CD14-positive monocyte (primary cell): ENCODE results near the gene COX6A1. TPM values are rescaled to one million over a fixed set of nuclear protein-coding genes. Genes with fewer than 3 reads are reported as not detected.

Source experiments
- DNase-seq, 3 donors: peaks; one replicate each; pipeline ENCODE4 v3.0.0-alpha.2; 2011 to 2022
- H2AFZ ChIP-seq: 2 replicates; pipeline ENCODE4 v1.6.0; 2012; ENCODE audit warnings: mild to moderate bottlenecking, low read depth, low read length, inconsistent platforms; ENCODE audit not compliant: insufficient read depth, poor library complexity, severe bottlenecking
- H3K27ac ChIP-seq, 2 donors: 1 replicate in 1 of 2; 2 replicates in 1 of 2; pipeline ENCODE4 v1.5.1; 2012 to 2013; ENCODE audit warnings: low read length in 2 of 2, control low read depth in 1 of 2, inconsistent platforms in 1 of 2, low read depth in 1 of 2, mild to moderate bottlenecking in 1 of 2
- H3K27me3 ChIP-seq, 2 donors: one replicate each; pipeline versions ENCODE4 v1.6.0 to v1.6.1; 2011 to 2013; ENCODE audit warnings: low read length in 2 of 2; ENCODE audit not compliant: control insufficient read depth in 2 of 2, insufficient read depth in 2 of 2
- H3K36me3 ChIP-seq, 2 donors: replicated peaks in 1 of 2; 1 replicate in 1 of 2; 2 replicates in 1 of 2; pipeline versions ENCODE4 v1.5.1 to v1.6.1; 2012 to 2013; ENCODE audit warnings: low read length in 2 of 2, control low read depth in 1 of 2, inconsistent platforms in 1 of 2, mild to moderate bottlenecking in 1 of 2; ENCODE audit not compliant: insufficient read depth in 2 of 2, control insufficient read depth in 1 of 2
- H3K4me1 ChIP-seq, 2 donors: 1 replicate in 1 of 2; 2 replicates in 1 of 2; pipeline versions ENCODE4 v1.5.1 to v1.6.1; 2012 to 2013; ENCODE audit warnings: low read length in 2 of 2, control low read depth in 1 of 2, inconsistent platforms in 1 of 2, mild to moderate bottlenecking in 1 of 2, moderate library complexity in 1 of 2; ENCODE audit not compliant: insufficient read depth in 2 of 2, control insufficient read depth in 1 of 2
- H3K4me2 ChIP-seq: replicated peaks from 2 replicates; pipeline ENCODE3; 2012; ENCODE audit warnings: low read length, moderate library complexity, mild to moderate bottlenecking; ENCODE audit not compliant: poor library complexity, severe bottlenecking; ENCODE audit errors: extremely low read depth
- H3K4me3 ChIP-seq, 3 experiments: fragments of 200-600 bp in 1 of 3; sonication (generic) in 1 of 3; replicated peaks in 1 of 3; 1 replicate in 2 of 3; 2 replicates in 1 of 3; pipeline ENCODE4 v1.5.1; 2011 to 2013; ENCODE audit warnings: low read length in 3 of 3, mild to moderate bottlenecking in 3 of 3, control low read depth in 2 of 3, low read depth in 2 of 3, inconsistent platforms in 1 of 3, moderate library complexity in 1 of 3
- H3K79me2 ChIP-seq: 2 replicates; pipeline ENCODE4 v1.6.0; 2012; ENCODE audit warnings: mild to moderate bottlenecking, control low read depth, inconsistent platforms, low read length, moderate library complexity; ENCODE audit not compliant: insufficient read depth
- H3K9ac ChIP-seq: 2 replicates; pipeline ENCODE4 v1.6.0; 2017; ENCODE audit warnings: low read length, mild to moderate bottlenecking; ENCODE audit not compliant: insufficient read depth, poor library complexity, severe bottlenecking
- H3K9me3 ChIP-seq, 2 donors: replicated peaks in 1 of 2; 1 replicate in 1 of 2; 2 replicates in 1 of 2; pipeline versions ENCODE4 v1.5.1 to v1.6.1; 2012 to 2013; ENCODE audit warnings: low read length in 2 of 2, control low read depth in 1 of 2; ENCODE audit not compliant: control insufficient read depth in 1 of 2, insufficient read depth in 1 of 2
- H4K20me1 ChIP-seq: 2 replicates; pipeline ENCODE4 v1.6.0; 2012; ENCODE audit warnings: mild to moderate bottlenecking, low read length, control low read depth, moderate library complexity; ENCODE audit not compliant: insufficient read depth
- H3K27ac Mint-ChIP-seq, 7 donors: one replicate each; pipeline ENCODE4 v1.8.0; 2020; ENCODE audit warnings: mild to moderate bottlenecking in 7 of 7, mixed read lengths in 7 of 7, moderate library complexity in 6 of 7, inconsistent platforms in 2 of 7
- H3K27me3 Mint-ChIP-seq, 3 donors: one replicate each; pipeline ENCODE4 v1.8.0; 2021 to 2022; ENCODE audit warnings: low read depth in 3 of 3, mild to moderate bottlenecking in 3 of 3, mixed read lengths in 3 of 3, moderate library complexity in 3 of 3, inconsistent platforms in 1 of 3
- H3K36me3 Mint-ChIP-seq, 2 donors: one replicate each; pipeline ENCODE4 v1.8.0; 2020; ENCODE audit warnings: mixed read lengths in 2 of 2, inconsistent platforms in 1 of 2, mild to moderate bottlenecking in 1 of 2
- H3K4me1 Mint-ChIP-seq: one replicate; pipeline ENCODE4 v1.8.0; 2020; ENCODE audit warnings: mild to moderate bottlenecking, mixed read lengths
- H3K4me3 Mint-ChIP-seq, 2 donors: one replicate each; pipeline ENCODE4 v1.8.0; 2020; ENCODE audit warnings: mild to moderate bottlenecking in 2 of 2, mixed read lengths in 2 of 2, moderate library complexity in 1 of 2
- H3K9me3 Mint-ChIP-seq, 7 donors: one replicate each; pipeline ENCODE4 v1.8.0; 2020 to 2022; ENCODE audit warnings: mixed read lengths in 7 of 7, mild to moderate bottlenecking in 6 of 7, moderate library complexity in 6 of 7, inconsistent platforms in 2 of 7
- CTCF ChIP-seq: fragments of 200-600 bp; IDR thresholded peaks from one replicate; pipeline ENCODE4 v1.8.0; 2022; ENCODE audit warnings: antibody characterized with exemption, mild to moderate bottlenecking
- WGBS: methylation state at CpG from one replicate; pipeline ENCODE4 v1.1.5; 2013; ENCODE audit warnings: missing lambda C conversion rate; ENCODE audit not compliant: insufficient coverage; 5-methylcytosine and 5-hydroxymethylcytosine counted together
- intact Hi-C, 2 donors: fragments of 100-400 bp; cut with micrococcal nuclease; formaldehyde crosslinking; loops; one replicate each; pipeline versions ENCODE4 v1.15.0 to v1.15.1; 2023
- polyA plus RNA-seq, 3 donors: library from polyadenylated mRNA; depleted of rRNA in 1 of 3; unstranded in 2 of 3; stranded (reverse) in 1 of 3; fragments of 300-500 nt in 2 of 3; fragments of >200 nt in 1 of 3; fragmentation: Illumina TruSeq in 2 of 3; gene quantifications; 1 replicate in 2 of 3; 2 replicates in 1 of 3; pipeline ENCODE4 v1.2.3, GENCODE V29; 2012 to 2021

The COX6A1 gene
- polyA plus RNA-seq, 3 donors: 345 to 924 (median 901) TPM

- H3K4me1 ChIP-seq: peaks cover 9 to 14% of the 10 kb centered on the region in 2 donors
- peak; percentile 57 to 85 (median 68) for DNase-seq
- Mint-ChIP-seq H3K4me1 (peaks cover 12% of the 10 kb centered on the region), H3K27ac (peak overlapping the region in 2 of 7 donors; percentile 10 to 32), H3K36me3 (no peaks in the 10 kb centered on the region), H3K9me3 (peaks cover 0 to 2% (median 0%) of the 10 kb centered on the region in 7 donors), H3K27me3 (peaks cover 0 to 1% (median 0%) of the 10 kb centered on the region in 3 donors), H3K4me3 (no peak overlapping the region)
- no peaks in the 10 kb centered on the region for H4K20me1 ChIP-seq
- H3K27ac ChIP-seq: no peak overlapping the region
- H3K36me3 ChIP-seq: no peaks in the 10 kb centered on the region
- H2AFZ ChIP-seq: no peak overlapping the region
- WGBS: no CpG with 5 or more reads among the region's 2 CpGs
- intact Hi-C loops: no loop called here
- no peak overlapping the region for H3K4me3 ChIP-seq
- H3K9me3 ChIP-seq: no peaks in the 10 kb centered on the region
- no peak overlapping the region for H3K4me2 ChIP-seq
- no peak overlapping the region for H3K9ac ChIP-seq
- no peaks in the 10 kb centered on the region for H3K27me3 ChIP-seq
- no peak for TF ChIP-seq CTCF
- peaks cover 10% of the 10 kb centered on the region for H3K79me2 ChIP-seq
Observed at GRCh38 chr12:120474616-120474960, 36.7 kb downstream of the COX6A1 start.

- no peak for TF ChIP-seq CTCF
- no peaks in the 10 kb centered on the region for H3K79me2 ChIP-seq
- DNase-seq: no peak
- H2AFZ ChIP-seq: no peak overlapping the region
- no peak overlapping the region for H3K4me3 Mint-ChIP-seq
- H3K4me1 ChIP-seq: peaks cover 2 to 6% of the 10 kb centered on the region in 2 donors
- no peak overlapping the region for H3K27ac ChIP-seq
- peaks cover 0 to 1% (median 0%) of the 10 kb centered on the region in 3 donors for H3K27me3 Mint-ChIP-seq
- no peaks in the 10 kb centered on the region for H3K36me3 Mint-ChIP-seq
- intact Hi-C loops: no loop called here
- no peaks in the 10 kb centered on the region for H3K9me3 ChIP-seq
- no peaks in the 10 kb centered on the region for H3K27me3 ChIP-seq
- H3K4me3 ChIP-seq: no peak overlapping the region
- H4K20me1 ChIP-seq: no peaks in the 10 kb centered on the region
- H3K36me3 ChIP-seq: no peaks in the 10 kb centered on the region
- no peak overlapping the region for H3K4me2 ChIP-seq
- no peak overlapping the region for H3K9ac ChIP-seq
- H3K4me1 Mint-ChIP-seq: peaks cover 7% of the 10 kb centered on the region
- no peak overlapping the region for H3K27ac Mint-ChIP-seq
- peaks cover 0 to 2% (median 0%) of the 10 kb centered on the region in 7 donors for H3K9me3 Mint-ChIP-seq
- no CpG with 5 or more reads among the region's 1 CpG for WGBS
Observed at GRCh38 chr12:120475643-120476042, 37.7 kb downstream of the COX6A1 start.
